ENCODE results near the gene LRRC52. TPM values are rescaled to one million over a fixed set of nuclear protein-coding genes. Genes with fewer than 3 reads are reported as not detected.

Gene LRRC52
- total and polyA plus RNA-seq, 2 of the 8 experiments (the other 6 are each of a cell fraction or from before 2014, with no cell fraction given), result 0.05 TPM; not detected in 1

DNA sequence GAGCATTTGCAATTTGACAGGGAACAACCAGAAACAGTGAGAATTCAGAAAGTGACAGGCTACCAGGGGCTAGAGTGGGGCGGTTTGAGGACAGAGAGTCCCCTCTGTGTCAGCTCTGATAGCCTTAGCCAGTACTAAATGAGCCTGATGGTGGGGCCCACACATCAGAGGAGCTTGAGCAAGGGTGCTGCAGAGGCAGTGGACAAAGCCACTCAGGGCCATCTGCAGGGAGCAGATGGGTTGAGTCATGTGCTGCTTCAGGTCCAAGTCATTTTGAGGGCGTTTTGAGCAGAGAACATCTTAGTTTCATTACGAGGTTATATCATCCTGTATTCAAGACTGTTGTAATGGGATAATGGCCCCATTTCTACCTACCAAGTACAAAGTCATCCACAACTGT, 7.7 kb downstream of the LRRC52 start:
- Histone ChIP-seq H4K8ac (ENCODE audit: extremely low read depth, insufficient read depth, low read length) (no peak overlapping the region), H3K27ac (ENCODE audit: low read depth, low read length) (no peak overlapping the region), H4K5ac (ENCODE audit: insufficient read length, low read depth, low read length) (no peak overlapping the region), H3K9me3 (ENCODE audit: insufficient read depth in 2 of 2, low read depth in 1 of 2, low read length in 1 of 2) (no peaks in the 10 kb centered on the region), H3K23me2 (ENCODE audit: low read depth, low read length) (no peaks in the 10 kb centered on the region), H3K4me3 (ENCODE audit: extremely low read depth in 1 of 4, insufficient read depth in 2 of 4, low read depth in 3 of 4, low read length in 4 of 4) (no peak overlapping the region), H2BK12ac (ENCODE audit: low read depth, low read length) (no peak overlapping the region), H3K18ac (ENCODE audit: extremely low read depth, low read length) (no peak overlapping the region), H4K20me1 (replicated peaks in 1 of 2; ENCODE audit: control insufficient read depth in 1 of 2, insufficient read depth in 2 of 2, low read length in 2 of 2) (no peaks in the 10 kb centered on the region), H3K79me1 (ENCODE audit: low read depth, low read length) (no peaks in the 10 kb centered on the region), H3K9ac (replicated peaks in 1 of 4; ENCODE audit: extremely low read depth in 1 of 4, low read depth in 3 of 4, low read length in 3 of 4) (no peak overlapping the region), H3K27me3 (replicated peaks in 1 of 4; ENCODE audit: control insufficient read depth in 3 of 4, extremely low read depth in 1 of 4, insufficient read depth in 3 of 4, low read length in 3 of 4) (no peaks in the 10 kb centered on the region), H2BK15ac (ENCODE audit: low read length) (no peak overlapping the region), H2BK20ac (ENCODE audit: low read length) (no peak overlapping the region), H2AK5ac (ENCODE audit: low read depth, low read length) (no peak overlapping the region), H2BK5ac (ENCODE audit: low read depth, low read length) (no peak overlapping the region), H3K4me1 (replicated peaks in 1 of 4; ENCODE audit: control insufficient read depth in 3 of 4, insufficient read depth in 4 of 4, low read length in 3 of 4) (peaks cover 0 to 3% (median 0%) of the 10 kb centered on the region in 4 experiments; a peak in 1 of 7 replicates), H3K79me2 (ENCODE audit: control insufficient read depth in 1 of 2, insufficient read depth in 2 of 2, low read length in 2 of 2) (no peaks in the 10 kb centered on the region), H3K56ac (replicated peaks; ENCODE audit: insufficient read length, low read depth, low read length) (no peak overlapping the region), H2BK120ac (replicated peaks; ENCODE audit: low read depth, low read length) (no peak overlapping the region), H3K4me2 (ENCODE audit: insufficient read depth in 1 of 2, low read depth in 2 of 2, low read length in 2 of 2) (no peak overlapping the region), H4K91ac (replicated peaks; ENCODE audit: insufficient read length, low read length) (no peak overlapping the region), H3K23ac (ENCODE audit: insufficient read length) (no peak overlapping the region), H3K4ac (replicated peaks; ENCODE audit: insufficient read length, low read depth, low read length) (no peak overlapping the region), H2AFZ (ENCODE audit: low read length) (no peak overlapping the region), H3K14ac (ENCODE audit: insufficient read length) (no peak overlapping the region), H3K36me3 (ENCODE audit: control insufficient read depth in 2 of 4, insufficient read depth in 4 of 4, low read length in 3 of 4) (no peaks in the 10 kb centered on the region)
- DNase-seq (ENCODE audit: low read depth in 1 of 2, low spot score in 2 of 2) (no peak), FAIRE-seq (no peak)
- ChIA-PET CTCF (ENCODE audit: partially characterized antibody) (no interaction called here), POLR2A (ENCODE audit: partially characterized antibody) (interaction anchor here (0.9 kb wide), 1 partner anchor 13 kb away, joined by 3 read pairs; no protein-coding TSS in a partner anchor)
- TF ChIP-seq RBBP5 (IDR thresholded peaks at IDR 0.05; ENCODE audit: borderline replicate concordance, low read depth, low read length), result no peak
- no peak for TF ChIP-seq KDM5A (IDR thresholded peaks at IDR 0.05; ENCODE audit: low read length)
- no peak for TF ChIP-seq POLR2A (IDR thresholded peaks at IDR 0.05; ENCODE audit: control extremely low read depth in 1 of 2, low read depth in 2 of 2, low read length in 2 of 2)
- TF ChIP-seq RFX5 (IDR thresholded peaks at IDR 0.05; ENCODE audit: borderline replicate concordance, low read depth, low read length), result no peak
- no peak for TF ChIP-seq SIX5 (IDR thresholded peaks at IDR 0.05; ENCODE audit: low read depth, low read length)
- no peak for TF ChIP-seq KDM4A (IDR thresholded peaks at IDR 0.05; ENCODE audit: low read depth, low read length, severe bottlenecking)
- 76% methylated on average over 3 of the region's 3 CpGs; no CpG with 5 or more reads in 1 of the 2 experiments for WGBS, 2 experiments (ENCODE audit: extremely low coverage in 1 of 2, insufficient coverage in 1 of 2, insufficient read length in 1 of 2, insufficient replicate concordance in 2 of 2, low coverage in 1 of 2, low lambda C conversion rate in 2 of 2, missing lambda C conversion rate in 1 of 2)
